ENCODE results near the gene MACROH2A1.

Gene MACROH2A1

DNA sequence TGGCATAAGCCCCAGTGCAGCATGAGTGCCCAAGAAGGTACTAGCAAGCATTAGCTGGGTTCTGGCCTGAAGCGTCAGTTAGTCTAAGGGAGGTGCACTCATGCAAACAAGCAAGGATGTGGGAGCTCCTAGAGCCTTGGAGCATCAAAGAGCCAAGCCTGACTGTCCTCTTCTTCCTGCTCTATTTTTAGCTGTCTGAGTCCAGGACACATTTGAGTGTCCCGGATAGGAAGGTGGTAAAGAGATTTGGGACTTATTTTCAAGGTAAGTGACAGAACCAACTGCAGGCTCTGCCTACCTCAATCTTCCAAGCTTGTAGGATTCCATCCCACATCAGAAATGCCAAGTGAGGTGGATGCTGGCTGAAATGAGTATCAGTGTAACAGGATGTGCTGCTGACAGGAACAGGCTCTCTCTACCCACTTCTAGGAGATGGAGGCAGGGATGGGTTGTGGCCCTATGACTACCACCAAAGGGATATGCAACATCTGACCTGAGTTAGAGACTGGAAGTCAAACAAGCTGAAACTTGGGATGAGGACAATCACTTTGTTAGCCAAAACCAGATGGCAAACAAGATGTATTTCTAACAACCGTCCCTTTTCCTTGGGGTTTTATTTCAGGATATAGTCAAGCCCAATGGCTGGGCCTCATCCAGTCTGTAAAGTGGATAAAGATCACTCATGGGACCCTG, 15.1 kb downstream of the MACROH2A1 start:
- Histone ChIP-seq H3K27ac (ENCODE audit: low read length) (no peak overlapping the region), H3K27me3 (ENCODE audit: low read depth, low read length) (no peaks in the 10 kb centered on the region), H3K9me3 (ENCODE audit: control insufficient read depth in 1 of 2, low read length in 2 of 2) (no peaks in the 10 kb centered on the region), H3K4me1 (ENCODE audit: control insufficient read depth in 1 of 2, insufficient read depth in 2 of 2, low read length in 2 of 2) (peaks cover 12 to 27% of the 10 kb centered on the region in 2 donors), H3K4me3 (ENCODE audit: low read depth in 1 of 2, low read length in 2 of 2) (no peak overlapping the region), H3K36me3 (ENCODE audit: control insufficient read depth in 1 of 2, insufficient read depth in 2 of 2, low read length in 2 of 2) (peaks cover 41 to 52% of the 10 kb centered on the region in 2 donors)

DNA sequence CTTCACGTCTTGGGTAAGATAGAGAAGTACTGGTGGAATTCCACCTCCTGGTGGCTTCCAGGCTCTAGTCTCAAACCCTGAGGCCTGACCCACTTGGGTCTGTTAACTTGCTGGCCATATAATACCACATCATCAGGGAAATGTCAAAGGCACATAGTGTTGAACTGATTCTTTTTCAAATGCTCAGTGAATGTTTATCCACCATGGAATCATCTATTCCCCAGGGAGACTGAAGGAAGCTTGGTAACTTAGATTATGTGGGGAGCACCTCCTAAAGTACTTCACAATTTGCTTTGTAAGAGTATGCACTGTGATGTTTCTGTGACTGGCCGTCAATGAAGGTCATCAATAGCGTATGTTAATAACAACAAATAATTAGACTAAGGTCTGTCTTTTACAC, 16.1 kb downstream of the MACROH2A1 start:
- no peaks in the 10 kb centered on the region for H3K9me3 ChIP-seq (ENCODE audit: control insufficient read depth in 1 of 2, low read length in 2 of 2)
- H3K36me3 ChIP-seq (ENCODE audit: control insufficient read depth in 1 of 2, insufficient read depth in 2 of 2, low read length in 2 of 2) = peaks cover 36 to 44% of the 10 kb centered on the region in 2 donors
- no peak overlapping the region for H3K4me3 ChIP-seq (ENCODE audit: low read depth in 1 of 2, low read length in 2 of 2)
- no peaks in the 10 kb centered on the region for H3K27me3 ChIP-seq (ENCODE audit: low read depth, low read length)
- peaks cover 12 to 33% of the 10 kb centered on the region in 2 donors for H3K4me1 ChIP-seq (ENCODE audit: control insufficient read depth in 1 of 2, insufficient read depth in 2 of 2, low read length in 2 of 2)
- H3K27ac ChIP-seq (ENCODE audit: low read length) = no peak overlapping the region

DNA sequence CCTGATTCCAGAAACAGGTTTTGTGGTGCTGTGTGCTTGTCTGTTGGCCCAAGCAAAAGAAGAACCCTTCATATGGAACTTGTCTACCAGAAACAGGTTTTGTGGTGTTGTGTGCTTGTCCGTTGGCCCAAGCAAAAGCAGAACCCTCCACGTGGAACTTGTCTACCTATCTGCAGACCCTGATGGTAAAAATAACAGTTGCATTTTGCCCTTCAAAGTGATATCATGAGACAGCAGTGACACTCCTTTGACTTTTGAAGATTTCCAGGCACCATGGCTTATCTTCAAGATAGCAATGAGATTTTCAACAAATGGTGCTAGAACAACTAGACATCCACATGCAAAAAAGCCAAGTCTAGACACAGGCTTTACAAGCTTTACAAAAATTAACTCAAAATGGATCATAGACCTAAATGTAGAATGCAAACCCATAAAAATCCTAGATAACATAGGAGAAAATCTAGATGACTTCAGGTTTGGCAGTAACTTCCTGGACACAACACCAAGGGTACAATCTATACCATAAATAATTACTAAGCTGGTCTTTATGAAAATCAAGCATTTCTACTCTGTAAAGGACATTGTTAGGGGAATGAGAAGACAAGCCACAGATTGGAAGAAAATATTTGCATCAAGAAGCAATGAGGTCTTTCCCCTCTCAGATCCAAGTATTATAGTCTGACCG, 16.8 kb downstream of the MACROH2A1 start:
- H3K27me3 ChIP-seq (ENCODE audit: low read depth, low read length) = no peaks in the 10 kb centered on the region
- H3K27ac ChIP-seq (ENCODE audit: low read length) = no peak overlapping the region
- H3K9me3 ChIP-seq (ENCODE audit: control insufficient read depth in 1 of 2, low read length in 2 of 2) = no peaks in the 10 kb centered on the region
- peaks cover 7 to 35% of the 10 kb centered on the region in 2 donors for H3K4me1 ChIP-seq (ENCODE audit: control insufficient read depth in 1 of 2, insufficient read depth in 2 of 2, low read length in 2 of 2)
- peaks cover 32 to 44% of the 10 kb centered on the region in 2 donors for H3K36me3 ChIP-seq (ENCODE audit: control insufficient read depth in 1 of 2, insufficient read depth in 2 of 2, low read length in 2 of 2)
- H3K4me3 ChIP-seq (ENCODE audit: low read depth in 1 of 2, low read length in 2 of 2) = no peak overlapping the region

DNA sequence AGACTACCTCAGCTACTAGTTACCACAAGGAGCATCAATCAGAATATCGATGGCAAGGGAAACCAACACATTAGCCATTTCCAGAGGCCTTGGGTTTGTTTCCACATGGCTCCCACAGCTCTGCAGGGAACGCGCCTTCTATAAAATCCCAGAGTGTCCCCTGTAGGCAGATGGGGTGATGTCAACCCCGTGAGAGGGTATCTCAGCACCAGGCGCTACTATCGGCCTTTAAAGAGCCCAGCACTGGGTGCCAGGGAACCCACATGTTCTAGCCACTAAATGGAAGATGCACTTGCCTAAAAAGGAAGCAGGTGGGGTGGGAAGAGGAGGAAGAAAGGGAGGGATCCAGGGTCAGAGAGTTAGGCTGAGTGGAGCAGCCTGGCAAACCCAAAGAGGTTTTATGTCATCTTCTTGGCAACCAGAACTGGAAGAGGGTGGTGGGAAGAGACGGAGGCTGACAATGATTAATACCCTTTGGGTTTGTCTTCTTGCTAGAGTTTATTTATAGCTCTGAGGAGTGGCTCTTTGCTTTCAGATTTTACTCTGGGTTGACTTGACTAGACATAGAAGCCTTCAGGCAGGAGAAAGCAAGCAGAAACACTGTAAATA, 19.9 kb downstream of the MACROH2A1 start:
- Histone ChIP-seq H3K4me1 (ENCODE audit: control insufficient read depth in 1 of 2, insufficient read depth in 2 of 2, low read length in 2 of 2) (peaks cover 5 to 53% of the 10 kb centered on the region in 2 donors), H3K27ac (ENCODE audit: low read length) (no peak overlapping the region), H3K27me3 (ENCODE audit: low read depth, low read length) (no peaks in the 10 kb centered on the region), H3K9me3 (ENCODE audit: control insufficient read depth in 1 of 2, low read length in 2 of 2) (no peaks in the 10 kb centered on the region), H3K36me3 (ENCODE audit: control insufficient read depth in 1 of 2, insufficient read depth in 2 of 2, low read length in 2 of 2) (peaks cover 14 to 33% of the 10 kb centered on the region in 2 donors), H3K4me3 (ENCODE audit: low read depth in 1 of 2, low read length in 2 of 2) (no peak overlapping the region)

DNA sequence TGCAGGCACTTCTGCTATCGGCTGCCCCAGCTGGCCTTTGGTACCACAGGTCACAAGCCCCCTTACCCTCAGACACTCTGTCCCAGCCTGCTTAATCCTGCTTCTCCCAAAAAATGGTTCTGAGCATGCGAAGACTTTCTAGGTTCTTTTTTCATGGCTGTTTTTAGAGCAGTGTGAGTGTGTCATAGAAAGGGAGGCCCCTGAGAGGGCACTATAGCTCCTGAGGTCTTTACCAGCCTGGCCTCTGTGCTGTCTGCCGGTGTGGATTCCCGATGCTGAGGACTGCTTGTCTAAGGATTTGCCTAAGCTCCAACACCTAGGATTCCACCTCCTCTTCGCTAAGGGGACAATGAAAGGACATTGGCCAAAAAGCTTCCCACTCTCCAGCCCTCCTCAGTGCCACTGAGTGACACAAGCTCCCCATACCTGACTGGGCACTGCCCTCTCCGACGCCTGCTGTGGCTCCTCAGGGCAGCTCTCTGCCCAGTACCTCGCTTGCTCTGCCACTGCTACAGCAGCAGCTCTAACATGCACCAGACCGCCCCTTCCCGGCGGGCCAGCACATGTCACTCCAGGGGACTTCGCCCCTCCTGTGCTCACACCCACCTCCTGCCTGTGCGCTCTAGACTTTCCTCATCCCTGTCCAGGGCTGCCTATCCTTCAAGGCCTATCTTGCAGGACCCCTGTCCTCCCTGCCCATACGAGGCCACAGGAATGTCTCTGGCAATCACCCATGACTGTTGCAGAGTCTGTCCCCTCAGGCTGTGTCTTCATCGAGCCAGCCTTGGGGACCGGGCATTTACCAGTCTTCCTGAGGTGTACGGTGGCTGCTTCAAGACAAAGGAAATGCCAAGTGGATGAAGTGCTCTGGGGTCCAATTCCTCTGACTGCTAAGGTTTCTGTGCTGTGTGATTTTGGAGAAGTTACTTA, 21.0 kb downstream of the MACROH2A1 start:
- Histone ChIP-seq H3K36me3 (ENCODE audit: control insufficient read depth in 1 of 2, insufficient read depth in 2 of 2, low read length in 2 of 2) (peaks cover 13 to 29% of the 10 kb centered on the region in 2 donors), H3K4me1 (ENCODE audit: control insufficient read depth in 1 of 2, insufficient read depth in 2 of 2, low read length in 2 of 2) (peaks cover 5 to 60% of the 10 kb centered on the region in 2 donors), H3K4me3 (ENCODE audit: low read depth in 1 of 2, low read length in 2 of 2) (no peak overlapping the region), H3K27ac (ENCODE audit: low read length) (no peak overlapping the region), H3K9me3 (ENCODE audit: control insufficient read depth in 1 of 2, low read length in 2 of 2) (no peaks in the 10 kb centered on the region), H3K27me3 (ENCODE audit: low read depth, low read length) (no peaks in the 10 kb centered on the region)

DNA sequence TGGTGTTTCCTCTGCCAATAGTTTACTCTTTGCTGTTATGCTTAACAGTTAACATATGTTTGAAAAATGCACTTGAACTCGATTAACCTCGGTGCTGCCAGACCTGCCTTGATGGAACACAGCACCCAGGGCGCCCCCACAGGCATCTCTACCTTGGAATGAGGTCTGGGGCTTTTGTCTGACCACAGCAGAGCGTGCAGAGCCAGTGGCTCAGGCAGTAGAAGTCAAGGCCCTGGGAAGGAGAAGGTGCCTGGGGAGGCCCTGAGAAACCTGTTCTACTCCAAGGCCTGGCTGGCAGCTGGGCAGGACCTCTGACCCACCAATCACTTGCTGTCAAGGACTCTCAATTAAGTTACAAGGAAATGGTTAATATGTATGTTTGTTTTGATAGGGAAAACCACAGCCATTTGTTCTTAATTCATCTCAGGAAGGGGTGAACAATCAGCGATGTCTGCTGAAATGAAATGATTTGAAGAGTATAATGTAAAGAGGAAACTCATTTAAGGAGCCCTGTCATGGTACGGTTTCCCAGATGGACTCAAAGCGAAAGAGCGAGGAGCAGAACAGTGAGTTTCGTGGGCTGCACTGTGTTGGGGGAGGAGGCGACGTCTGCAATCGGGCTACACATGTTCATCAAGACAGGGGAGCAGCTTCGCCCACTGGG, 21.9 kb downstream of the MACROH2A1 start:
- H3K4me1 ChIP-seq (ENCODE audit: control insufficient read depth in 1 of 2, insufficient read depth in 2 of 2, low read length in 2 of 2) = peaks cover 5 to 69% of the 10 kb centered on the region in 2 donors
- H3K36me3 ChIP-seq (ENCODE audit: control insufficient read depth in 1 of 2, insufficient read depth in 2 of 2, low read length in 2 of 2) = peaks cover 8 to 25% of the 10 kb centered on the region in 2 donors
- H3K27me3 ChIP-seq (ENCODE audit: low read depth, low read length) = no peaks in the 10 kb centered on the region
- H3K4me3 ChIP-seq (ENCODE audit: low read depth in 1 of 2, low read length in 2 of 2) = no peak overlapping the region
- no peak overlapping the region for H3K27ac ChIP-seq (ENCODE audit: low read length)
- H3K9me3 ChIP-seq (ENCODE audit: control insufficient read depth in 1 of 2, low read length in 2 of 2) = no peaks in the 10 kb centered on the region

DNA sequence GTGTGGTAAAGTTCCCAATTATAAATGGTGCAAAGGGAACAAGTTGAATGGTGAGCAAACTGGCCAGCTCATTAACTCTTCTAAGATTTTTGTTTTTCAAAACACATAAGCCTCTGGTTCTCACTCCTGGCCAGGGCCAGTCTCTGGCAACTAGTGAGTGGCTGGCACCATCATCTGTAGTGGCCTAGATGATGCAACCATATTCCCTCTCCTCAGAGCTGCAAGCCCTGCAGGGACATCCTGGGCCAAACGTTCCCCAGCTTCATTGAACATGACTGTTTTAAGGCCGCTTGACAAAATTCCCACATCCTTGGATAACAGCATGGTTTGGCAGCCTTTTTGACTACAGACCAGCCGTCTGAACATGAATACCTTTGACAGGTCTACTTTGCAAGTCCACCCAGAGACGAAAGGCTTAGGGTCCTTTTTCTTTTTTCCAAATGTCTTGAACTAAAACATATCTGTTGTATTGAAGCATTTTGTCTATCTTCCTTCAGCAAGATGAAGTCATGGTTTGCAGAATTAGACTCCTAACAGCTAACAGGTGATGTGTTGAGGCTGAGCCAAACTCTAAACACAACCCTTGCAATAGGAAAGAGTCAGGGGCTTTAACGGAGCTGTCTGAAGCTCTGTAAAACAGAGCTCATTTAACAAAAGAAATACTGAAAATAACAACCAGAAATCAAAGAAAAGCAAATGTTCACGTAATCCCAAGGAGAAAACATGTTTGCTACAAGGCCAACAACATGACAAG, 23.8 kb downstream of the MACROH2A1 start:
- Histone ChIP-seq H3K4me1 (ENCODE audit: control insufficient read depth in 1 of 2, insufficient read depth in 2 of 2, low read length in 2 of 2) (peaks cover 5 to 77% of the 10 kb centered on the region in 2 donors), H3K9me3 (ENCODE audit: control insufficient read depth in 1 of 2, low read length in 2 of 2) (no peaks in the 10 kb centered on the region), H3K36me3 (ENCODE audit: control insufficient read depth in 1 of 2, insufficient read depth in 2 of 2, low read length in 2 of 2) (peaks cover 15 to 25% of the 10 kb centered on the region in 2 donors), H3K27me3 (ENCODE audit: low read depth, low read length) (no peaks in the 10 kb centered on the region), H3K4me3 (ENCODE audit: low read depth in 1 of 2, low read length in 2 of 2) (no peak overlapping the region), H3K27ac (ENCODE audit: low read length) (no peak overlapping the region)

DNA sequence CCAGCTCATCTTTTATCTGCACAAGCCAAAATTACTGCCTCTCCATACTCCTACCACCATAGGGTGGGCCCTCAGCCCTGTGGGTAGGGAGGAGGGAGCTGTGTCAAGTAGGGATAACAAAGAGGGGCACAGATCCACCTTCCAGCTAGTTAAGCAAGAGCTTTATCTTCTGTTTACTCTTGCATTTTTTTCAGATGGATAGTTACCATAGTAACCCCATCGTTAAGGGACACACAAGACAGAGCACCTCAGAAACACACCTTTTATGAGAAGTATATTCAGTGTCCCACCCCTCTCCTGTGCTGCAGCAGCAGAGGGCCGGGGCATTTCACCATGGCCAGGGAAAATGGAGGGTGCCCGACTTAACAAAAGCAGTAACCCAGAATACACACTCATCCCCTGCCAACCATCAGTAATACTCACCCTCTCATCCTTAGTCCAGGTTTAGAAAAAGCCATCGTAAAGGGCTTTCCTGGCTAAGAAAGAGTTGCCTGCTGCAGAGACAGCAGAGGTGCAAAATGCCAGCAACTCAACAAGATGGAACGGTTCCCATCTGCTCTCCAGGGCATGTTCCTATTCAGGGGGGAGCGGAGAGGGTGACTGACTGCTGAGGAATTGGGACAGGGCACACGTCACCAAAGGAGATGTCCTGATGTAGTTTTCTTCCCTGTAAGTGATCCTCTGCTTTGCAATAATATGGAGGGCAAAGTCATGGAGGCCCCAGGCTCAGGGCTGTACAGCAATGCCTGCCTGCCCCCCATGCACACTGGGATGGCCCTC, 25.1 kb downstream of the MACROH2A1 start:
- Histone ChIP-seq H3K27ac (ENCODE audit: low read length) (no peak overlapping the region), H3K4me3 (ENCODE audit: low read depth in 1 of 2, low read length in 2 of 2) (no peak overlapping the region), H3K36me3 (ENCODE audit: control insufficient read depth in 1 of 2, insufficient read depth in 2 of 2, low read length in 2 of 2) (peaks cover 27 to 29% of the 10 kb centered on the region in 2 donors), H3K4me1 (ENCODE audit: control insufficient read depth in 1 of 2, insufficient read depth in 2 of 2, low read length in 2 of 2) (peaks cover 5 to 64% of the 10 kb centered on the region in 2 donors), H3K27me3 (ENCODE audit: low read depth, low read length) (no peaks in the 10 kb centered on the region), H3K9me3 (ENCODE audit: control insufficient read depth in 1 of 2, low read length in 2 of 2) (no peaks in the 10 kb centered on the region)

DNA sequence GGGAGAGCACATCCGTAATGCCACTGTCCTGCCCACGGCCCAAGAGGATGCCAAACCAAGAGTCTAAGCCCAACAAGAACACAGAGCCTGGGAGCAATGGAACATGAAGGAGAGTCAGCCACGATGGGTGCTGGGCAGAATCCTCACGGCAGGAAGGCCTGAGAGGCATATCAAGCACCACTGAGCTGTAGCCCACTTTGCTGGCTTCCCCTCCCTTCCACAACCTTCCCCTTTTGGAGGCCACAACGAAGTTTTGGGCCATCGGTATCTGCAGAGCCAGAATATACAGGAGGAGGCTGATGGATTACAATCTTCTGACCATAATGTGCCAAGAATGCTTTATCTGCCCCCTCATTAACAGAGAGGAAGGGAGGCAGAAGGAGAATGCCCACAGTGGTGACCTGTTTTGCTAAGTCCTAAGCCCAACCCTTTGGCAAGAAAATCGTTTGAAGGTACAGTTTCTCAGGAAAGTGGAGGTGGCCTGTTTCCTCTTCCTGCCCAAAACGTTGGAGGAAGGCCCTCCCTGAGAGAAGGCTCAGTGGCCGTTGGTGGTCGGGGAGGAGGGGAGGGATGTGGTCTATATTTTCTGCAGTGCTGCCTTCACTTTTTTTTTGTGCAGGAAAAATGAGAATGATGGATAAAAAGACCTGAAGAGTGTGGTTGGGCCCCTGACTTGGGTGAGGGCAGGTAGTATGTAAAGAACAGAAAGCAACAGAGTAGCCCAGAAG, 26.2 kb downstream of the MACROH2A1 start:
- no peak overlapping the region for H3K27ac ChIP-seq (ENCODE audit: low read length)

More for the DNA sequence above, 26.2 kb downstream of the MACROH2A1 start:
- Histone ChIP-seq H3K4me3 (ENCODE audit: low read depth in 1 of 2, low read length in 2 of 2) (no peak overlapping the region), H3K9me3 (ENCODE audit: control insufficient read depth in 1 of 2, low read length in 2 of 2) (no peaks in the 10 kb centered on the region), H3K4me1 (ENCODE audit: control insufficient read depth in 1 of 2, insufficient read depth in 2 of 2, low read length in 2 of 2) (peaks cover 5 to 57% of the 10 kb centered on the region in 2 donors), H3K36me3 (ENCODE audit: control insufficient read depth in 1 of 2, insufficient read depth in 2 of 2, low read length in 2 of 2) (peaks cover 37 to 38% of the 10 kb centered on the region in 2 donors), H3K27me3 (ENCODE audit: low read depth, low read length) (no peaks in the 10 kb centered on the region)

Data from muscle layer of duodenum (tissue), 2 donors.